Endothelial cell (in vitro differentiated cells): Measurements from ENCODE around the gene OSBPL2. TPM values are rescaled to one million over a fixed set of nuclear protein-coding genes. Genes with fewer than 3 reads are reported as not detected.

Experiments
- DNase-seq: peaks from one replicate; pipeline ENCODE4 v3.0.0; 2021; ENCODE audit warnings: low spot score
- H3K27ac Mint-ChIP-seq: one replicate; pipeline ENCODE4 v1.8.0; 2021; ENCODE audit warnings: mixed read lengths, inconsistent platforms; ENCODE audit not compliant: unreplicated experiment
- H3K27me3 Mint-ChIP-seq: one replicate; pipeline ENCODE4 v1.8.0; 2021; ENCODE audit warnings: mild to moderate bottlenecking, moderate library complexity, mixed read lengths, inconsistent platforms; ENCODE audit not compliant: unreplicated experiment
- H3K36me3 Mint-ChIP-seq: one replicate; pipeline ENCODE4 v1.8.0; 2021; ENCODE audit warnings: mild to moderate bottlenecking, low read depth, mixed read lengths, inconsistent platforms; ENCODE audit not compliant: unreplicated experiment
- H3K4me1 Mint-ChIP-seq: one replicate; pipeline ENCODE4 v1.8.0; 2021; ENCODE audit warnings: mild to moderate bottlenecking, mixed read lengths, inconsistent platforms; ENCODE audit not compliant: unreplicated experiment
- H3K4me3 Mint-ChIP-seq: one replicate; pipeline ENCODE4 v1.8.0; 2021; ENCODE audit warnings: mild to moderate bottlenecking, mixed read lengths, inconsistent platforms; ENCODE audit not compliant: unreplicated experiment
- H3K9me3 Mint-ChIP-seq: one replicate; pipeline ENCODE4 v1.8.0; 2021; ENCODE audit warnings: mixed read lengths, inconsistent platforms; ENCODE audit not compliant: unreplicated experiment
- total RNA-seq: library from RNA; stranded (reverse); fragmentation: NEBNext Ultra II Directional; extraction: Animal tissue kit (Norgen Biotek cat#: 25700); gene quantifications from one replicate; pipeline ENCODE4 v1.2.1, GENCODE V29; 2021; ENCODE audit not compliant: unreplicated experiment
- TF ChIP-seq, protein P1 (sequence below): fragments of 200-600 bp; sonication (generic); IDR thresholded peaks from one replicate; pipeline ENCODE4 v1.5.0; 2021; ENCODE audit warnings: antibody characterized with exemption; ENCODE audit not compliant: unreplicated experiment

The OSBPL2 gene
- total RNA-seq, 1 donor from 2014 or later = 39.5 TPM

GRCh38 chr20:62236200-62236599 lies 2.1 kb upstream of the OSBPL2 start:
- peaks cover 6% of the 10 kb centered on the region for H3K27me3 Mint-ChIP-seq
- H3K4me3 Mint-ChIP-seq = peak overlapping the region; percentile 38
- TF ChIP-seq, protein P1, sequence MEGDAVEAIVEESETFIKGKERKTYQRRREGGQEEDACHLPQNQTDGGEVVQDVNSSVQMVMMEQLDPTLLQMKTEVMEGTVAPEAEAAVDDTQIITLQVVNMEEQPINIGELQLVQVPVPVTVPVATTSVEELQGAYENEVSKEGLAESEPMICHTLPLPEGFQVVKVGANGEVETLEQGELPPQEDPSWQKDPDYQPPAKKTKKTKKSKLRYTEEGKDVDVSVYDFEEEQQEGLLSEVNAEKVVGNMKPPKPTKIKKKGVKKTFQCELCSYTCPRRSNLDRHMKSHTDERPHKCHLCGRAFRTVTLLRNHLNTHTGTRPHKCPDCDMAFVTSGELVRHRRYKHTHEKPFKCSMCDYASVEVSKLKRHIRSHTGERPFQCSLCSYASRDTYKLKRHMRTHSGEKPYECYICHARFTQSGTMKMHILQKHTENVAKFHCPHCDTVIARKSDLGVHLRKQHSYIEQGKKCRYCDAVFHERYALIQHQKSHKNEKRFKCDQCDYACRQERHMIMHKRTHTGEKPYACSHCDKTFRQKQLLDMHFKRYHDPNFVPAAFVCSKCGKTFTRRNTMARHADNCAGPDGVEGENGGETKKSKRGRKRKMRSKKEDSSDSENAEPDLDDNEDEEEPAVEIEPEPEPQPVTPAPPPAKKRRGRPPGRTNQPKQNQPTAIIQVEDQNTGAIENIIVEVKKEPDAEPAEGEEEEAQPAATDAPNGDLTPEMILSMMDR = no peak
- H3K36me3 Mint-ChIP-seq = no peaks in the 10 kb centered on the region
- DNase-seq = no peak
- H3K27ac Mint-ChIP-seq = peak overlapping the region; percentile 39
- H3K4me1 Mint-ChIP-seq = no peaks in the 10 kb centered on the region
- no peaks in the 10 kb centered on the region for H3K9me3 Mint-ChIP-seq

DNA sequence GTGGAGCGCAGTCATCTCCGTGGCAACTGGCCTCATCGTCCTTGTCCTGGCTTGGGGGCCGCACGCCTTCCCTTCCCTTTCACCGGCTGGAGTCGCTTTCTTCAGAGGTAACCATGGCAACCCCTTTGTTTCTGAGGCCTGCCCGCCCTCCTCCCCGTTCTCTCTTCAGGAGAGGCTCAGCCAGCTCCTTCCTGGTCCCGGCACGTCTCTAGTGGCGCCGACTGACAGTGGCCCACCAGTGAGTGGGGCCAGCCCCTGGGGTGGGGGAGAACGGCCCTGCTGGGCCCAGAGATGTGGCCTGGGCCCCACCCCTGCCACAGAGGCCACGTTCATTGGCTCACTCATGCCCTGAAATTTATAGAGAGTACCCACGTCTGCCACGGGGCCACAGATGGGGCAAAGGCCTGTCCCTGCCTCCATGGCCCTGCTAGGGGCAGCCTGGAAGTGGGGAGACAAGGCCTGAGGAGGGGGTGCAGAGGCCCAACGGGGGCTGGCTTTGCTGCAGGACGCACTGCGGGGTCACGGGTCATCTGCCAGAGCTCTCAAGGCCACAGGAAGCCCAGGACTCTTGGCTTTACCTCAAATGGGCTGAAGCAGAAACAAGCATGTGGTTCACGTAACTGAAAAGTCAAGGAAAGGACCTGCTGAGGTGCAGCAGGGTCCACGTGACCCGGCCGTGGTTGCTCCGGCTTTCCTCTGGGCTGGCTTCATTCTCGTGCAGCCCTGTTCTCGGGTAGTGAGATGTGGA lies 1.4 kb upstream of the OSBPL2 start:
- TF ChIP-seq, protein P1 = no peak
- Mint-ChIP-seq H3K27me3 (peaks cover 4% of the 10 kb centered on the region), H3K36me3 (no peaks in the 10 kb centered on the region), H3K4me3 (no peak overlapping the region), H3K27ac (peak overlapping the region; percentile 36), H3K9me3 (no peaks in the 10 kb centered on the region), H3K4me1 (no peaks in the 10 kb centered on the region)
- peak; percentile 49 for DNase-seq

DNA sequence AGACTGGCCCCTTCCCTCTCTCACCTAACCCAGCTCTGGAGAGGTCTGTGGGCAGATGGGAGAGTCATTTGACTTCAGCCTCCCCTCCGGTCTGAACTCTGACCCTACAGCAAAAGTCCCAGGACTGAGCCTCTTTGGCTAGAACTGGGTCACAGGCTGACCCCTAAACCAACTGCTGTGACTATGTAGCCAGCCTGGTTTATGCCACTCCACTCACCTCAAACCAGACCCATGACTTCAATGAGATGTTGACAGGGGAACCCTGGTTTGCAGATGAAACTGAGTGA lies 864 bp upstream of the OSBPL2 start:
- DNase-seq = no peak
- TF ChIP-seq, protein P1 = no peak
- Mint-ChIP-seq H3K4me1 (no peaks in the 10 kb centered on the region), H3K27me3 (peaks cover 4% of the 10 kb centered on the region), H3K9me3 (no peaks in the 10 kb centered on the region), H3K4me3 (peak overlapping the region; percentile 89), H3K27ac (no peak overlapping the region), H3K36me3 (no peaks in the 10 kb centered on the region)

GRCh38 chr20:62238569-62239277 lies 402 bp downstream of the OSBPL2 start:
- no peaks in the 10 kb centered on the region for H3K4me1 Mint-ChIP-seq
- peak overlapping the region; percentile 42 for H3K27ac Mint-ChIP-seq
- peak overlapping the region; percentile 92 for H3K4me3 Mint-ChIP-seq
- H3K27me3 Mint-ChIP-seq = peaks cover 4% of the 10 kb centered on the region
- H3K9me3 Mint-ChIP-seq = no peaks in the 10 kb centered on the region
- no peaks in the 10 kb centered on the region for H3K36me3 Mint-ChIP-seq
- no peak for DNase-seq
- TF ChIP-seq, protein P1 = no peak

DNA sequence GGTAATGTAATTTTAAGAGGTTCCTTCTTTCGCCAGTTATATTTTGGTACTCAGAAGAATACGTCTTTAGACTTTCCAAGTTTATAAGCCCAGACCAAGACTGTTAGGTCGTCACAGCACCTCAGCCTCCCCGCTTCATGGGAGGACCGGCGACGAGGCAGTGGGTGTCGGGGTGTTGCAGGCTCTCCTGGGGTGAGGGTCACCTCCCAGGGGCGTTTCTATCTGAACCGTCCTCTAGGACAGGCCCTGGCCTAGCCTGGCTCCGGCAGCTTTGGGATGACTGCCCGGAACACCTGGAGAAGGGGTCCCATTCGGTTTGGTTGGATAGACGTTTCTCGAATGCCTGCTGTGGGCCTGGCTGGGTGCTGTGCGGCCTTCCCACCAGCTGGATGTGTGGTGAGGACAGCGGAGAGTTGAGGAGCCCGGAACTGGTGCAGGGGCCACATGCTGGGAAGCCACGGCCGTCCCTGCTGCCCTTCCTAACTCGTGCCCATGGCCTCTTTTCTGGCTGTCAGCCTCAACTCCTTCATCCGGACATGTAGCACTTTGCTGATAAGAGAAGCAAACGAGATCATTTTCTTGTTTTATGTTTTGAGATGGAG lies 1.1 kb downstream of the OSBPL2 start:
- no peak for DNase-seq

More for the DNA sequence above, 1.1 kb downstream of the OSBPL2 start:
- TF ChIP-seq, protein P1 = no peak
- Mint-ChIP-seq H3K36me3 (no peaks in the 10 kb centered on the region), H3K27me3 (peaks cover 7% of the 10 kb centered on the region), H3K27ac (peak overlapping the region; percentile 42), H3K4me3 (peak overlapping the region; percentile 92), H3K9me3 (no peaks in the 10 kb centered on the region), H3K4me1 (no peaks in the 10 kb centered on the region)
